SK-N-SH treated with all-trans-retinoic acid at 6 μM for 48 hours (cell line): Measurements from ENCODE around the gene SURF4.

Experiments used
- ATAC-seq: fragments of 200-7000 bp; cut with Tn5 transposase; 3 replicates; pipeline ENCODE4 v1.9.1; 2020; ENCODE audit warnings: mild to moderate bottlenecking, moderate library complexity
- BACH2 ChIP-seq: fragments of 250-450 bp; sonication (Bioruptor Pico); IDR thresholded peaks from 2 replicates; pipeline ENCODE4 v1.9.0; 2021; ENCODE audit warnings: mild to moderate bottlenecking, borderline replicate concordance
- CREB5 ChIP-seq: fragments of 250-450 bp; sonication (Bioruptor Pico); IDR thresholded peaks from 2 replicates; pipeline ENCODE4 v1.5.1; 2020; ENCODE audit warnings: low read depth, mild to moderate bottlenecking, moderate library complexity
- CSDC2 ChIP-seq: fragments of 250-450 bp; sonication (Bioruptor Pico); IDR thresholded peaks from 2 replicates; pipeline ENCODE4 v1.5.0; 2020; ENCODE audit warnings: mild to moderate bottlenecking, moderate library complexity
- ESRRG ChIP-seq: fragments of 250-450 bp; sonication (Bioruptor Pico); IDR thresholded peaks from 2 replicates; pipeline ENCODE4 v1.6.1; 2021; ENCODE audit warnings: mild to moderate bottlenecking
- GLIS3 ChIP-seq: fragments of 250-450 bp; sonication (Bioruptor Pico); IDR thresholded peaks from 2 replicates; pipeline ENCODE4 v1.5.0; 2020; ENCODE audit warnings: mild to moderate bottlenecking, moderate library complexity
- ISL1 ChIP-seq: fragments of 250-450 bp; sonication (Bioruptor Pico); IDR thresholded peaks from 2 replicates; pipeline ENCODE4 v2.1.2; 2022; ENCODE audit warnings: mild to moderate bottlenecking, moderate library complexity
- OSR1 ChIP-seq: fragments of 250-450 bp; sonication (Bioruptor Pico); IDR thresholded peaks from 2 replicates; pipeline ENCODE4 v1.8.0; 2022; ENCODE audit warnings: moderate library complexity, mild to moderate bottlenecking, inconsistent platforms
- PATZ1 ChIP-seq: fragments of 250-450 bp; sonication (Bioruptor Pico); IDR thresholded peaks from 2 replicates; pipeline ENCODE4 v1.8.0; 2020; ENCODE audit warnings: mild to moderate bottlenecking, moderate library complexity, borderline replicate concordance
- POU6F1 ChIP-seq: fragments of 250-450 bp; sonication (Bioruptor Pico); IDR thresholded peaks from 2 replicates; pipeline ENCODE4 v1.8.0; 2021; ENCODE audit warnings: low read depth, mild to moderate bottlenecking, moderate library complexity, borderline replicate concordance
- PPARA ChIP-seq: fragments of 250-450 bp; sonication (Bioruptor Pico); IDR thresholded peaks from 2 replicates; pipeline ENCODE4 v1.5.0; 2020; ENCODE audit warnings: mild to moderate bottlenecking, borderline replicate concordance
- RARB ChIP-seq: fragments of 250-450 bp; sonication (Bioruptor Pico); IDR thresholded peaks from 2 replicates; pipeline ENCODE4 v1.8.0; 2021; ENCODE audit warnings: mild to moderate bottlenecking, moderate library complexity
- SNAI2 ChIP-seq: fragments of 250-450 bp; sonication (Bioruptor Pico); IDR thresholded peaks from 2 replicates; pipeline ENCODE4 v1.5.0; 2020; ENCODE audit warnings: mild to moderate bottlenecking, moderate library complexity
- TCF4 ChIP-seq: fragments of 250-450 bp; sonication (Bioruptor Pico); IDR thresholded peaks from 2 replicates; pipeline ENCODE4 v1.8.0; 2021; ENCODE audit warnings: mild to moderate bottlenecking, moderate library complexity, borderline replicate concordance
- TOX ChIP-seq: fragments of 250-450 bp; sonication (Bioruptor Pico); IDR thresholded peaks from 2 replicates; pipeline ENCODE4 v1.8.0; 2021; ENCODE audit warnings: mild to moderate bottlenecking, moderate library complexity, borderline replicate concordance
- ZC3H10 ChIP-seq: fragments of 250-450 bp; sonication (Bioruptor Pico); IDR thresholded peaks from 2 replicates; pipeline ENCODE4 v1.5.1; 2021; ENCODE audit warnings: mild to moderate bottlenecking, moderate library complexity
- ZFP3 ChIP-seq: fragments of 250-450 bp; sonication (Bioruptor Pico); IDR thresholded peaks from 2 replicates; pipeline ENCODE4 v1.5.0; 2020; ENCODE audit warnings: mild to moderate bottlenecking, moderate library complexity
- ZFP30 ChIP-seq: fragments of 450-650 bp; formaldehyde crosslinking; IDR thresholded peaks from 2 replicates; pipeline ENCODE4 v1.5.0; 2022; ENCODE audit warnings: mild to moderate bottlenecking, moderate library complexity
- ZNF70 ChIP-seq: fragments of 450-650 bp; formaldehyde crosslinking; IDR thresholded peaks from 2 replicates; pipeline ENCODE4 v1.5.0; 2020; ENCODE audit warnings: mild to moderate bottlenecking, moderate library complexity
- ZNF8 ChIP-seq: fragments of 450-650 bp; formaldehyde crosslinking; IDR thresholded peaks from 2 replicates; pipeline ENCODE4 v1.5.0; 2020; ENCODE audit warnings: mild to moderate bottlenecking, moderate library complexity
- TF ChIP-seq, protein P1 (sequence below): fragments of 250-450 bp; sonication (Bioruptor Pico); IDR thresholded peaks from 2 replicates; pipeline ENCODE4 v1.5.1; 2021; ENCODE audit warnings: mild to moderate bottlenecking, moderate library complexity
- TF ChIP-seq, protein P2 (sequence below): fragments of 250-450 bp; sonication (Bioruptor Pico); IDR thresholded peaks from 2 replicates; pipeline ENCODE4 v1.5.0; 2020; ENCODE audit warnings: mild to moderate bottlenecking, moderate library complexity

Gene SURF4

DNA sequence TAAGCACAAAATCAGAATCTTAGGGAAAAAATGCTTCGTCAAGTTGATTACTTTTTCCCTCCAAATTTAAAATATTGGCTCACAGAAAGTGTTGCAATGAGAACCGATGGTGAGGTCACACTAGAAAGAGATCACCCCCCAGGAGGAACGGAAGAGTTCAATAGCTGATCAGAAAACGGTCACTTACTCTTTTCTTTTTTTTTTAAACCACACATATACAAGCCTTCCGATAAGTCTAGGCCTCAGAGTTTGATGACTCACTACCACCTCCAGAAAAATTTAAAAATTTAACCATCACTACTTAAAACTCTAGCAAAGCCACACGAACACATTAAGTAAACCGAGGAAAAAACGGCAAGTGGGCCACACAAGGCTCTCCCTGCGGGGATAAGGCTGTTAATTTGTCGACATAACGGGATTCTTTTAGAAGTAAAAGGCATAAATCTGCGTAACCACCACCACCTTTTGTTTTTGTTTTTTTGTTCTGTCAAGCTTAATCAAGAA lies 1.2 kb downstream of the SURF4 start:
- TF ChIP-seq BACH2 (CRISPR knock-in tag) (no peak), GLIS3 (CRISPR knock-in tag) (no peak), SNAI2 (CRISPR knock-in tag) (no peak), PPARA (no peak), ZC3H10 (CRISPR knock-in tag) (no peak), TCF4 (CRISPR knock-in tag) (no peak), ZFP30 (CRISPR knock-in tag) (no peak), ZNF8 (CRISPR knock-in tag) (no peak), RARB (CRISPR knock-in tag) (no peak), PATZ1 (no peak), ISL1 (no peak), ZNF70 (CRISPR knock-in tag) (no peak), CREB5 (CRISPR knock-in tag) (no peak), CSDC2 (CRISPR knock-in tag) (no peak)
- TF ChIP-seq, all 23 proteins: peak for 0
- no peak for ATAC-seq

DNA sequence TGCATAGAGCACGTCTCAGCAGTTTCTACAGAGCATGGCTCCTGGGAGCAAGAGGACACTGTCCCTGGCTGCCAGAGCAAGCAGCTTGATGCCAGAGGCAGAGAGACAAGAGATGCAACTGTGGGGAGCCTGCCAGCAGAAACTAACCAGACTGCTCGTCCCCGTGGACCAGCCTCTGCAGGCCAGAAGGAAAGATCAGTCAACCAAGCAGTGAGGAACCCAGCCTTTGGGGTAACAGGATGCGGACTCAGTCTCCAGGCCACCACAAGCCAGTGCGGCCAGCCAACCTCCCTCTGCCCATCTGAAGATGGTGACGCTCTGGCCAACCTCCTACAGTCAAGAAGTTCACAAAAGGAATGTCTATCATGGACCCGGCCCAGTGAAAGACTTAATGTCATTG lies 3.7 kb downstream of the SURF4 start:
- ATAC-seq = no peak
- TF ChIP-seq ZC3H10 (CRISPR knock-in tag) = no peak
- no peak for TF ChIP-seq ZNF8 (CRISPR knock-in tag)
- no peak for TF ChIP-seq ZFP3 (CRISPR knock-in tag)
- no peak for TF ChIP-seq BACH2 (CRISPR knock-in tag)
- TF ChIP-seq PATZ1 = no peak
- no peak for TF ChIP-seq GLIS3 (CRISPR knock-in tag)
- TF ChIP-seq OSR1 = no peak
- TF ChIP-seq CSDC2 (CRISPR knock-in tag) = no peak
- TF ChIP-seq ZFP30 (CRISPR knock-in tag) = no peak
- TF ChIP-seq, protein P1, sequence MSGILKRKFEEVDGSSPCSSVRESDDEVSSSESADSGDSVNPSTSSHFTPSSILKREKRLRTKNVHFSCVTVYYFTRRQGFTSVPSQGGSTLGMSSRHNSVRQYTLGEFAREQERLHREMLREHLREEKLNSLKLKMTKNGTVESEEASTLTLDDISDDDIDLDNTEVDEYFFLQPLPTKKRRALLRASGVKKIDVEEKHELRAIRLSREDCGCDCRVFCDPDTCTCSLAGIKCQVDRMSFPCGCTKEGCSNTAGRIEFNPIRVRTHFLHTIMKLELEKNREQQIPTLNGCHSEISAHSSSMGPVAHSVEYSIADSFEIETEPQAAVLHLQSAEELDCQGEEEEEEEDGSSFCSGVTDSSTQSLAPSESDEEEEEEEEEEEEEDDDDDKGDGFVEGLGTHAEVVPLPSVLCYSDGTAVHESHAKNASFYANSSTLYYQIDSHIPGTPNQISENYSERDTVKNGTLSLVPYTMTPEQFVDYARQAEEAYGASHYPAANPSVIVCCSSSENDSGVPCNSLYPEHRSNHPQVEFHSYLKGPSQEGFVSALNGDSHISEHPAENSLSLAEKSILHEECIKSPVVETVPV = no peak
- no peak for TF ChIP-seq POU6F1 (CRISPR knock-in tag)
- TF ChIP-seq TOX (CRISPR knock-in tag) = no peak
- TF ChIP-seq ISL1 = no peak
- no peak for TF ChIP-seq PPARA
- TF ChIP-seq ESRRG = no peak
- TF ChIP-seq, protein P2, sequence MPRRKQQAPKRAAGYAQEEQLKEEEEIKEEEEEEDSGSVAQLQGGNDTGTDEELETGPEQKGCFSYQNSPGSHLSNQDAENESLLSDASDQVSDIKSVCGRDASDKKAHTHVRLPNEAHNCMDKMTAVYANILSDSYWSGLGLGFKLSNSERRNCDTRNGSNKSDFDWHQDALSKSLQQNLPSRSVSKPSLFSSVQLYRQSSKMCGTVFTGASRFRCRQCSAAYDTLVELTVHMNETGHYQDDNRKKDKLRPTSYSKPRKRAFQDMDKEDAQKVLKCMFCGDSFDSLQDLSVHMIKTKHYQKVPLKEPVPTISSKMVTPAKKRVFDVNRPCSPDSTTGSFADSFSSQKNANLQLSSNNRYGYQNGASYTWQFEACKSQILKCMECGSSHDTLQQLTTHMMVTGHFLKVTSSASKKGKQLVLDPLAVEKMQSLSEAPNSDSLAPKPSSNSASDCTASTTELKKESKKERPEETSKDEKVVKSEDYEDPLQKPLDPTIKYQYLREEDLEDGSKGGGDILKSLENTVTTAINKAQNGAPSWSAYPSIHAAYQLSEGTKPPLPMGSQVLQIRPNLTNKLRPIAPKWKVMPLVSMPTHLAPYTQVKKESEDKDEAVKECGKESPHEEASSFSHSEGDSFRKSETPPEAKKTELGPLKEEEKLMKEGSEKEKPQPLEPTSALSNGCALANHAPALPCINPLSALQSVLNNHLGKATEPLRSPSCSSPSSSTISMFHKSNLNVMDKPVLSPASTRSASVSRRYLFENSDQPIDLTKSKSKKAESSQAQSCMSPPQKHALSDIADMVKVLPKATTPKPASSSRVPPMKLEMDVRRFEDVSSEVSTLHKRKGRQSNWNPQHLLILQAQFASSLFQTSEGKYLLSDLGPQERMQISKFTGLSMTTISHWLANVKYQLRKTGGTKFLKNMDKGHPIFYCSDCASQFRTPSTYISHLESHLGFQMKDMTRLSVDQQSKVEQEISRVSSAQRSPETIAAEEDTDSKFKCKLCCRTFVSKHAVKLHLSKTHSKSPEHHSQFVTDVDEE (CRISPR knock-in tag) = no peak
- no peak for TF ChIP-seq RARB (CRISPR knock-in tag)
- no peak for TF ChIP-seq CREB5 (CRISPR knock-in tag)
